Measurements from ENCODE around the gene CCDC33.
A peak's percentile ranks its signal among the peaks of the same experiment; 100 is the strongest.

The CCDC33 gene

DNA sequence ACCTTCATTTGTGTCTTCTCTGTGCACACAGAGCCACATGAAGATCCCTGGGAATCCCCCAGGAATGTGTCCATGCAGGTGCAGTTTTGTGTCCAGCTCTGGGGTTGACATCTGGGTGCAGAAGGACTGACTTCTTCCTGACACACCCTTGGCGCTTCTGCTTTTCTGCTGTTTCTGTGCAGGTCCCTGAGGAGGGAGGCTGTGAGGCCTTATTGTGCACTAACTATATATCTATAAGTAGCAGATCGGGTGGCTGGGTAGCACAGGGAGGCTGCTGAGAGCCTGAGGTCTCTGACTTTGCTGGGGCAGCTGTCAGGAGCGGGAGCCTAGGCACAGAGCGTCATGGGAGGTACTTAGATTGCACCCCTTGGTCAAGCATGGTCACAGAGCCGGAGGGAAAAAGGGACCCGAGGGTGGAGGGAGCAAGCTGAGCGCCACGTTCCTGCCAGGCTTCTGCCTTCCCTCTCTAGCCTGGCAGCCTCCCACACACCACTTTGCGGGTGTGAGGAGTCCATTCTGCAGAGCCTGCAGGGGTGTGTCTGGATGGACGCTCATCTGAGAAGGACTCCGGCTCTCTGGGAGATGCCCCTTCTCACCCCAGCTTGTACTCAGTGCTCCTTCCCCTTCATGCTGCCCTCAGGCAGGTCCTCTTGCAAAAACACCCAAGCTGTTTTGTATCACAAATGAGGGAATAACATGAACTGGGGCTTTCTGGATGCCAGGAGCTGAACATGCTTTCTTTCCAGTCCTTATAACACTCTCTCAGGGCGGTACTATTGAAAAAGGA is 23.9 kb downstream of the CCDC33 start:
- DNase-seq = no peak

DNA sequence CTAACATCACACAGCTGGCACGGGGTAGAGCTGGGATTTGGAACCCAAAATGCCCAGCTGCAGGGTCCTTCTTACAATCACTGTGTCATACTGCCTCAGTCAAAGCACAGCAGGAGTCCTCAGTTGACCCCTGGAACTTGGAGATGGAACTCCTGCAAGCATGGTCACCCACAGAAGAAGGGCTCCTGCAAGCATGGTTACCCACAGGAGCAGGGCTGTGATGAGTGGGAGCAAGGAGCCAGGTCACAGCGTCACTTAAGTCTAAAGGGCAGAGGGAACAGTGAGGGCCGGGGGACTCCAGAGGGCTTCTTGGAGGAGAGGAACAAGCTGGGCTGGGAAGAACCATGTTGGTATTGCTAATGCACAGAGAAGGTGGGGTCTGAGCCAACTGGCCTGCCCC is 24.9 kb downstream of the CCDC33 start:
- no peak for DNase-seq

DNA sequence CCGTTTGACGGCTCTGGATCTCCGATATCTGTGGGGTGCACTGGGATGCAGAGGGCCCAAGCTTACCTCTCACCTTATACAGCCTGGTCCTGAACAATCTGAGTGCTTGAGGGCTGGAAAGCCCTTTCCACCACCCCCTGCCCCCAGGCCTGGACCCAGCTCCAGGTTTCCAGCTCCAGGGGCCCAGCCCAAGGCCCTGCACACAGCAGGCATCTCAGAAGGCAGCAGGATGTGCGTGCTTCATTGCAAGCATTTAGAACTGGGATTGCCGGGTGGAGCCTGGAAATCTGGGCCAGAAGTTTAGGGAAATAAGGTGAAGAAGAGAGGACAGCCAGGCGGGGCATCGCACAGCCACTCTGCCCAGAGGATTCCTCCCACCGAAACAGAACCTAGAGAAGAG is 25.6 kb downstream of the CCDC33 start:
- no peak for DNase-seq

DNA sequence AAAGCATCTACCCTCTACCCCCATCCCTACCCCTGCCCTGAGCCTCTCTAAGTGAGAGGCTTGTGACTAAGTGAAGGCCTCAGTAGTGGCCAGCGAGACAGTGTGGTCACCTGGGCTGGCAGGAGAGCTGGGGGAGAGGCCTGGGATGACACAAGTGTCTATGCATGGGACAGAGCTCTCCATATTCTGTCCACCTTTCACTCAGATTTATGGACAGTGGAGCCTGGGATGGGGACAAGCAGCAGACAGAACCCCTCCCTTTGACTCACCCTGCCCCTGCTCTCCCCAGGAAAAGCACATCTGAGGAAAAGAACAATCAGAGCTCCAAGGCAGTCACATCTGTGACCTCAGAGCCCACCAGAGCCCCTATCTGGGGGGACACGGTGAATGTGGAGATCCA is 26.0 kb downstream of the CCDC33 start:
- no peak for DNase-seq

DNA sequence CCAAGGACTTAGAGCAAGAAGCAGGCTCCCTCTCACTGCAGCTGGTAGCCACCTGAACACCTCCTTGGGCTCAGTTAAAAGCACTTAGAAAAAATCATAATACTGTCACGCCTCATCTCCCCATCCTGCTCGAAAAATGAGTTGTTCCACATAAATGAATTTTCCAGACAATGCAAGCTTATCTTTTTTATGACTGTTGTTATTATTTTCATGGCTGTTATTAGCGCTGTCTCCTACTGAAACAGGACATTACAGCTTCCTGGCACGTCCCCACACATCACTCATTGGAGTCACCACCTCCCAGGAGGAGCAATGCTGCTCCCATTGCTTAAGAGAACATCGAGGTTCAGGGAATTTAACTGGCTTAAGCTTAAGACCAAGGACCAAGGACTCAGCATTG is 26.5 kb downstream of the CCDC33 start:
- no peak for DNase-seq

DNA sequence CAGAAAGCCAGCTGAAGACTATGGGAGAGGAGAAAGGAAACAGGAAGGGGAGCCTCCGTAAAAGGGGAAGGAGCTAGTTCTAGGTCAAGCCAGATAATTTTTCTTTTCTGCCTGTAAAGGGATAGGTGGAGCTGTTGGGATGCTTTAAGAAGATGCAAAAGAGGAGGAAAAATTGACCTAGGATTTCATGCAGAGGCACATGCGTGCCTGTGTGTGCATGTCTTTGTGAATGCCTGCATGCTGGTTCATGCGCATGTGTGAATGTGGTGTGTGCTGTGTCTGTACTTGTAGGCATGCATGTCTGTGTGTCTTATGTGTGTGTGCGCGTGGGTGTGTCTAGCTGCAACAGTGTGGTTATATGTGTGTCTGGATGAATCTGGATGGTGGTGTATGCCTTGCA is 27.3 kb downstream of the CCDC33 start:
- DNase-seq = no peak

DNA sequence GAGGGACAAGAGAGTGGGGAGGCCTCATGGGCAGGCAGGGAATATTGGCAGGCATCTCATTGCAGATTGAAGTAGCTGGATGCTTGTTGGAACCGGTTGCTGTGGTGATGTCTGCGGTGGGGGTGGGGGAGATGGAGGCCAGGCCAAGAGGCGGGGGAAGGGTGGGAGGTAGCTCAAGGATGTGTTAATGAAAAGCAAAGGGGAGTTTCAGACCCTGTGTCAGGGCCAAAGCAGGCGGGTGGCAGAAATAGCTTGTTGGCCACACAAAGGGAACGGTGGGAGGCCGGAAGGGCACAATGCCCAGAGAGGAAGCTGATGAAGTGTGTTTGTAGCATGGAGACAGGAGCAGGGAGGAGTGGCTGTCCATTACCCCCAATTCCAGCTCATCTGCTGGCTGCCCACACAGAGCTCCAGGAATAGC is 28.0 kb downstream of the CCDC33 start:
- DNase-seq = no peak

DNA sequence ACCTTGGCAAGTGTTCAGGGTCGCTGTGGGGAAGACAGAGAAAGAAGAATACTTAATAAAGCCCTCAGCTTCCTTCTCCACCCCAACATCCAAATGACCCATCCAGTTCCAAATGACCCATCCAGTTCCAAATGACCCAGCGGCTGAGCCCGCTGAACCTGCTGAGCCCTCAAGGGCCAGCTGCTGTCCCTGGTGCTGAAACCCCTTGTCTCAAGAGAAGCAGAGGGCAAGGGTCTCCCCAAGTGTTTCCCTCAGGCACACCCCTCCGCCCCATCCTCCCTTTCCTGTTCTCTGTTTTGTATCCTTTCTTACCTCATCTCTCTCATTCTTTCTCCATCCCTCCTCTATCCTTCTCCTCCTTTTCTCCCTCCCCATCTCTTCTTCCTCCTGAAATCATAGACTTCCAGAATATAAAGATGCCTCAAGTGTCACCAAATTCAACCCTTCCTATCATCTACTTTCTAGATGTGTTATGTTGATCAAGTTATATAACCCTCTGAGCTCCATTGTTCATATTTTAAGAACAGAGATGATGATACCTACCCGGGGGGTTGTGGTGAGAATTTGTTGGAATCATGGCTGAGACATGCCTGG is 29.0 kb downstream of the CCDC33 start:
- peak in 1 of 2 donors; percentile 13 for DNase-seq

DNA sequence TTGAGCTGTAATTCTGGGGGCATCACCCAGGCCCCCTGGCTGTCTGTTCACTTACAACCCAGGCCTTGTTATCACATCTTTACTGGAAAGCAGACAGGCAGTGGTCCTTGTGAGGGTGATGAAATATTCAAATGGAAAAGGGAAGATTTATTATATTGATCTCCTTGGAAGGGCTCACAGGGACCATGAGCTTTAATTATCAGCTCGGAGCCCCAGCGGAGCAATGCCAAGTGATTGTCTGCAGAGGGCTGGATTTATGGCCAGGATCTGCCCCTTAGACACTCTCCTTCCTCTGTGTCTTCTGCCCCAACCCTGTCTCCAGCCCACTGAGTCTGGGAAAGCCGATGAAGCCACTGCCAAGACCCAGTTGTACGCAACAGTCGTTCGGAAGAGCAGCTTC is 31.9 kb downstream of the CCDC33 start:
- DNase-seq = no peak

DNA sequence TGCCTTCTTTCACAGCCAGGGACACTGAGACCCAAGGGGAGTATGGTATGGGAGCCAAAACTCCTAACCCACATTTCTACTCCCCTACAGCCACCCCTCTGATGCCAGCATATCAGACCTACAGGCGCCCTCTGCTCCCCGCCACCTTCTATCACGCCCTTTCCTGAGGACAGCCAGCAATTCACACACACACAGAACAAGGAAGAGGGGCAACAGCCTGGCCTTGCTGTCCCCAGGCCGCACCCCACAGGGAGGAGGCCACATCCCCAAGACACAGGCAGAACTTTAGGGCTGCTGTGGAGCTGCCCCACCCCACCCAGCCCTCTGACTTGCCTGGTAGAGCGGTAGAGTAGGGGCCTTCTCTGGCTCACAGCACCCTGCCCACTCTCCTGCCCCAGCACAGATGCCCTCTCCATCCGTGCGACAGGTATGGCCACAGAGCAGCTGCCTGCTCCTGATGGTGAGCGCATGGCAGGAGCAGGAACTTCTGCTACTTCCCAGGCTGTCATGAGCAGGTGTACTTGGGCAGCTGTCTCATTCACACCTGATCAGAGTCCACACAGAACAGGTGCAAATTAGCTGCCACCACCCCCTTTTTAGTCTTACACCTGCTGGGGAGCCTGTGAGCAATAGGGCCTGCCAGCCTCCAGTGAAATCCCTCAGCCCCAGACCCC is 33.4 kb downstream of the CCDC33 start:
- no peak for DNase-seq

DNA sequence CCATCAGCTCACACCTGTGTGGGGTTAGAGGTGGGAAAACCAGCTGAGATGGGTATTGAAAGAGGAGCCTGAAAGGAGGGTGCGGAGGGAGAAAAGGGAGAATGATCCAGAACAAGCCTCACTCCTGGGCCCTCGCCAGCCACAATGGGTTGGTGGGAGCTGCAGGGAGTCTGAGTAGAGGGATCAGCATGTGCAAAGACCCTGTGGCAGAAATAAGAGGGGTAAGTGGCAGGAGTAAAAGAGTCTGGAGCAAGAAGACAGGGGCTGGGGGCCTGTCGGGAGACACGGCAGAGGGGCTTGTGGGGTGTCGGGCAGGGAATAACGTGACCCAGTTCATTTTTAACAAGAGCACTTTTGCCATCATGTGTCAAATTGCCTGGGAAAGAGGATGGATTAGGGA is 34.0 kb downstream of the CCDC33 start:
- no peak for DNase-seq

DNA sequence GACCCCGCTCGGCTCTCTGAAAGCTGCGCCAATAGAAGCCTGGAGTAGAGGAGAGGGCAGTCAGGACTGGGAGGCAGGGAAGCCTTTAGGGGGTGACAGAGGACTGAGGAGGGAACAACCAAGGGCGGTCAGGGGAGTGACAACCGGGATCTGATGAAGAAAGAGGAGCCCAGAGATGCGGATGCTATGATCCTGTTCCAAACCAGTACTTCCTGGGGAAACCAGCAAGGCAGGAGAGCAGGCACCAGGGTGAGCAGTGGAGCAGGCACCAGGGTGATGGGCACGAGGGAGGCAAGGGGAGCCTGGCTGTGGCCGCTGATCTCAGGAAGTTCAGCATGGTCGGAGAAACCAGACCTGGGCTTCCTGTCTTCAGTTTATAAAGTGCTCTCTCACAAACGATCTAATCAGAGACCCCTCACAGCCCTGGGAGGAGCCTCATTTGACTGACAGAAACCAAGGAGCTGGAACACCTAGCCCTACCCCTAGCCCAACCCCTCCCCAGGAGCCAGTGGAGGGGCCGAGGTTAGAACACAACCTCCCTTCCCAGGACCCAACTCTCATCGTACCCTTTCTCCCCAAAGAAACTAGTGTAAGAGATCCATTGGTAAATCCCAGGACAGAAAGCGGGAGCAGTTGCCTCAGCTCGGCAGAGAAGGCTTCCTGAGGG is 34.9 kb downstream of the CCDC33 start:
- no peak for DNase-seq

DNA sequence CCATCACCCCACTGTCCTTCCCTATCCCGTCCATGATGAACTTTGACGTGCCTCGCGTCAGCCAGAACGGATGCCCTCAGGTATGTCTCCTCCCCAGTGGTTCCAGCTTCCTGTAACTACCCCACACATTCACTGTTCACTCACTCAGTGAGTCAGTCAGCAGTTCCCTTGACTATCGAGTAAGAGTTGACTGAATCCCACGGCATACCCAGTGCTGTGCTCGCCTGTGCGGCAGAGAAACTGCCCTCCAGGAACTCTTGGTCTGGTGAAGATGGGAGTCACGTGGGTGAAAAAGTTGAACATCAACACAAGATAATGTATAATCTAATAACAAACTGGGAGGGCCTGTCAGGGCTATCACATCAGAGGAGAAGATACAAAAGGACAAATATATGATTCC is 36.7 kb downstream of the CCDC33 start:
- DNase-seq = no peak

DNA sequence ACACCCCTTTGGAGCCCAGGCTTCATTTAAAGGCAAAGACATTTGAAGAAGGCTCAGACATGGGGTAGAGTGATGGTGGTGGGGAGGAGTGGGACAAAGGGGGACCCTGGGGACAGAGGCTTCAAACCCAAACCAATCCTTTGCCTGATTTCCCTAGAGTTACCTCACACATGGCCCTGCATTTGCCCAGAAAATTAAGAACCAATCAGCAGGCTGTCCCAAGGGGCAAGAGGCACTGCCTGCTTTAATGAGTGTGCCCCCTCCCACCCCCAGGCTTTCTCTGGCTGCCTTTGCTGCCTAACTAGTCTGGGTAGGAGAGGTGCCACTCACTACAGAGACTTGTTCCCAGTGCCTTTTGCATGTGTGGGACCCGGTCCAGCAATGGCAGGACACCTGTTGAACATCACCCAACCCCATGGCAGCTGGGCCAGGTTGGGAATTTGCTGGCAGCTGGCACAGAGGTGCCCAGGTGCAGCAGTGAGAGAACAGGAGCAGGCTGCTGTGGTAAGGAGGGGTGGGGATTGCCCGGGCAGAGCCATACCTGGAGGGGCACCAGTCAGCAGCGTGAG is 38.4 kb downstream of the CCDC33 start:
- no peak for DNase-seq

DNA sequence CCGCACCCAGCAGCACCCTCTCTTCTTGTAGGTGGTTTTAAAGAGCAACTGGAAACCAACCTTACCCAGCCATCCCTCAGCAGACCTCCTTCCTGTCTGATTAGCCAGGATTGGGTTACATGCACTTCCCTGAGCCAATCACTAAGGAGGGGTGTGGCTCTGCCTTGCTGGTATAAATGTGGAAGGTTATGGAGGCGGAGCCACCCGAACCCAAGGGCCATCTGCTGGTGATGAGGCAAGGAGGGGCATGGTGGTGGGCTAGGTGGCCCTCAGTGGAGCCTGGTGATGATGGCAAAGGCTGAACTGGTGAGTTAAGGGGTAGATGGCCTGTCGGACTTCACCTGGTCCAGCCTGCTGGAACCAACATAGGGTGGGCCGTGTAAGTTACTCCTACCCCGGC is 39.8 kb downstream of the CCDC33 start:
- DNase-seq = no peak

DNA sequence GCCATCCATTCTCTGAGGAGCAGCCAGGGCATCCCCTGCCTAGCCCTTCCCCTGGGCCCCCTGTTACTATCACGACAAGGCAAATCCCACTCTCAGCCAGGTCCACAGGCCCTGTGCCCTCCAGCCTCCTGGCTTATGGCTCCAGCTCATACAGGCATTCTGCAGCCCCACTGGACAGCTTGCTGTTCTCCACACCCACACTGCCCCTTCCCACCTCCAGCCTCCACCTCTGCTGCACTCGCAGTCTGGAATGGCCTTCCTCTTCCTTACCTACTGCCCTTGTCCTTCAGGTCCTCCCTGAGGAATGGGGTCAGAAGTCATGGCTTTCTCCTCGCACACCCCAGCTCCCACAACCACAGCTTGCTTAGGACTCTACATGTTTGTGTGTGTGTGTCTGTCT is 40.4 kb downstream of the CCDC33 start:
- DNase-seq = no peak

DNA sequence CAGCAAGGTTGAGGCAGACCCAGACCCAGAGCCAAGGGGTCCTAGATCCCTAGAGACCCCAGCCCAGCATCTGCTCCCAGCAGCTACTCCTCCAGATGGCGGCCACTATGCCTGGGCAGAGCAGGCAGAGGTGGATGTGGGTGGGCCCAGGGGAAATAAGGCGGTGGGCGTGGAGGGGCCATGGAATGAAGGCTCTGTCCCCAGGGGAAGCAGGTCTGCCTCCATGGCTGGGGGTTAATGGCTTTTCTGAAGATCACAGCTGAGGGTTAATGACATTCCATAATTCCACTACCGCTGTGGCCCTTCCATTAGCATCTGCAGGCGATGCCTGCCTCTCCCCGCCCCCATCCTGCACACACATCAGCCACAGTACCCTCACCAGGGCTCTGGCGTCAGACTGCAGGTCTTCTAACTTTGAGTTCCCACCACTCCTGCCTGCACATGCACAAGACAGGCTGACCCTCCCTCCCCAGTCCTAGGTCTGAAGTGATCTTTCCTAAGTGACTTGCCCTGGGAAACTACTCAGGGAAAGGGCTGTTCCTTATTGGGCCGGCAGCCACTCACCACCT is 41.2 kb downstream of the CCDC33 start:
- no peak for DNase-seq

DNA sequence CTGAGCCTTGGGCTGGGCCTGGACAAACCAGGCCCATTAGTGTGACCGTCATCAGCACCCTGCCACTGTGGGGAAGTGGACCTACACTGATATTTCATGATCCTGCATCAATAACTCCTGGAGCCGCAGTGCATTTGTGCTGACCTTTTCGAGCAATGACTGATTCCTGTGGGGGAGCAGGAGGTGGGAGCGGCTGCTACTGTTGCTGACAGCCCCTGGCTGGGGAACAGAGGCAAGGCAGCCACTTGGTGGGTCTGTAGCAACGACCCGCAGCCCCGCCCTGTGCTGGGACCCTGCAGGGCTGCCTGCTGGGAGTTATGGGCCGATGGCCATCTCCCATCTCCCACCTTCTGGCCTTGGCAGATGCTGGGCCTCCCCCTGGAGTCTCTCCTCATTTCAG is 42.1 kb downstream of the CCDC33 start:
- DNase-seq = no peak

DNA sequence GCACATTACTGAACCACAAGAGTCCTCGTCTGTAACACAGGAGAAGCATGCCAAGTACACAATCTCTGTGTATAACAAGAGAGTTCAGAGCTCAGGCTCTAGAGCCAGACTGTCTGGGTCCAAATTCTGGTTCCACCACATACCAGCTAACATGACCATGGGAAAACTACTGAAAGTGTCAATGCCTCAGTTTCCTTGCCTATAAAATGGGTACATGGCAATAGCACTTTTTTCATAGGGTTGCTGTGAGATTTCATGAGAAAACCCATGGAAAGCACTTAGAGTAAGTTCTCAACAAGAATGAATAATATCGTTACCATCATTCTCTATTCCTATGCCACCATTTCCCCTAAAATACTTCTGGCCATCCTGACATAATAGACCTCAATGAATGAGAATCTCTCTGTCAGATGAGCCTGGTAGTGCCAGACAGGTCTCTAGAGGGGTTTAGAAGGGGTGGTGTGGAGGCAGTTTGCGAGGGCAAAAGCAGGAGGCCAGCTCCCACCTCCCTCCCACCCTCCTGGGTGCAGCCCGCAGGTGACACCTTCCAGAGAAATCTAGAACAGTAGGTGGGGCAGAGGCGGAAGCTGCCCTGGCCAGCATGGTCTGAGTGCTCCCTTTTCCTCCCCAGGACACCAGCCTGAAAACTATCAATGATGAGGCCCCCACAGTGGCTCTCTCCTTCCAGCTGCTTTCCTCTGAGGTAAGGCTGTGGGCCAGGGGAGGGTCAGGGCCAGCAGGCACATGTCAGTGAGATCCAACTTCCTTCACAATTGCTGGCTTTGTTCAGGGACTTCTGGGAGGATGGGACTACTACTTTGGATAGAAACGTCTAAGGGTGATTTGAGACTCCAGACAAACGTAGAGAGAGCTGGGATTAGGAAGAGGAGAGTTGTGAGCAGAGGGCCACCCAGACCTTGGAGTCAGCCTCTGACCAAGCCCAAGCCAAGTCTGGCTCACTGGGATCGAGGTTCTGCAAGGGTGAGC is 45.3 kb downstream of the CCDC33 start:
- DNase-seq = no peak

DNA sequence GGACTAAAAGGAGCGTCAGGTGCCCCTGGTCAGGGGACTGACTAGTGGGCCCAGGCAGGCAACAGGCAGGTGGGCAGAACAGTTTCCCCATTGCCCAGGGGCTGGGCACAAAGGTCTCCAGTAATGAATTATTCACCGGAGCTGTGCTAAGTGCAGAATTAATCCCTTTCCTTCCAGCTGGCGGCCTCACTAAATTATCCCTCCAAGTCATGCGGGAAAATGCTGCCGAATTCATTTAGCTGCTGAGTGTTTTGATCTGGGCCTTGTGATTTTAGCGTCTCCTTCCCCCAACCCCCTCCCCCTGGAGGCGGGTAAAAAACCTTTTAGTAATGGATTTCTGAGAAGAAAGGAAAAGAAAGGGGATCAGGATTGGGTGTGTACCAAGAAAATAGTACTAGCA is 47.2 kb downstream of the CCDC33 start:
- DNase-seq = no peak

DNA sequence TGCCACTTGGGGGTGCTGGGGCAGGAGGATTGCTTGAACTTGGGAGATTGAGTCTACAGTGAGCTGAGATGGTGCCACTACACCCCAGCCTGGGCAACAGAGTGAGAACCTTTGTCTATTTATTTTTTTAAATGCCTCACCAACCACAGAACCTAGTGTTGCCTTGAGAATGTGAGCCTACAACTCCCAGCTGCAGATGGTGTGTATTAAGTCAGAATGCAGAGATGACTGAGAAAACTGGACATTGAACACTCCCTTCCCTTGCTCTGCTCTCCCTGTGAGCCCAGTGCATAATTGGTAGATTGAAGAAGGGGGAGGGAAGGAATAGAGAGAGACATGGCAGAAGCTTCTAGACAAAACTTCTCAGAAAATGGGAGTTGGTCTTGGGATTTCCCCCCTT is 53.5 kb downstream of the CCDC33 start:
- DNase-seq = no peak

DNA sequence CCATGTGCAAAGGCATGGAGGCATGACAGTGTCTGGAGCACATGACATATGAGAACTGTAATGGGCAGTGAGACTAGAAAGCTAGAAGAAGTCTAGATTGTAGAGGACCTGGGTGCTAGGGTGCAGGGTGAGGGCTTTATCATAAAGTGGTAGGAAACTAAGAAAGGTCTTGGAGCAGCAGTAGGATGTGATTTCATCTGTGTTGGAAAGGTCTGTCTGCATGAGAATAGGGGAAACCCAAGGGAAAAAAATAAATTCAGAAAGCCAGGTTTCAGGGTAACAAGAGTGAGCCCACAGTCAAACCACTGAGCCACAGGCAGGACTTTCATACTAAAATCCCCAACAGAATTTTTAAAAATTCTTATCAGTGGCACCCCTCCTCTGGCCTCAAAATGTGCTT is 54.5 kb downstream of the CCDC33 start:
- no peak for DNase-seq

Measured in stimulated activated CD4-positive, alpha-beta T cell treated with anti-CD3 and anti-CD28 coated beads, Interleukin-2, amount 100 ng/mL, for 24 hours (primary cell).